Sigmoid colon (tissue), 4 donors: ENCODE data around the gene GCNT2.

Experiments
- EP300 ChIP-seq, 4 donors: sonication (generic); formaldehyde crosslinking; IDR thresholded peaks; one replicate each; pipeline ENCODE4 v1.6.1; 2017; ENCODE audit warnings: antibody characterized with exemption in 4 of 4
- POLR2A ChIP-seq, 2 donors: fragments of 450-650 bp; IDR thresholded peaks; one replicate each; pipeline ENCODE4 v1.6.1; 2016; ENCODE audit warnings: antibody characterized with exemption in 2 of 2, mild to moderate bottlenecking in 2 of 2, moderate library complexity in 2 of 2
- POLR2AphosphoS5 ChIP-seq, 4 donors: sonication (generic); formaldehyde crosslinking; IDR thresholded peaks; one replicate each; pipeline ENCODE4 v1.6.1; 2017; ENCODE audit warnings: antibody characterized with exemption in 4 of 4
- TF ChIP-seq, protein P1 (sequence below), 4 experiments: fragments of 450-650 bp in 3 of 4; fragments of 200-600 bp in 1 of 4; IDR thresholded peaks; one replicate each; pipeline ENCODE4 v1.5.1; 2016 to 2019; ENCODE audit warnings: antibody characterized with exemption in 4 of 4, mild to moderate bottlenecking in 3 of 4, moderate library complexity in 2 of 4

DNA sequence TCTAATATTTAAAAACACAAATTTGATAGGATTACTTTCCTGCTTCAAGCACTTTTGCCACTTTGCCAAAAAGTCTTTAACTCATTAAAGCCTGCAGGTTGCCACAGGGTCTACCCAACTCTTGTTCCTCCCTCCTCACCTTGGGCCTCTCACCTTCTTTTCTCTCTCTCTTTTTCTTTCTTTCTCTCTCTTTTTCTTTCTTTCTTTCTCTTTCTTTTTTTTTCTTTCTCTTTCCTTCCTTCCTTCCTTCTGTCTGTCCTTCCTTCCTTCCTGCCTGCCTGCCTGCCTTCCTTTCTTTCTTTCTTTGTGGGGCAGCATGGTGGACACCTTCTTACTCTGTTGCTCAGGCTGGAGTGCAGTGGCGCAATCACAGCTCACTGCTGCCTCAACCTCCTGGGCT lies 123.1 kb downstream of the GCNT2 start:
- TF ChIP-seq EP300 (IDR thresholded peaks at IDR 0.05) (no peak), POLR2AphosphoS5 (IDR thresholded peaks at IDR 0.05) (no peak), POLR2A (IDR thresholded peaks at IDR 0.05) (no peak)
- TF ChIP-seq, protein P1, sequence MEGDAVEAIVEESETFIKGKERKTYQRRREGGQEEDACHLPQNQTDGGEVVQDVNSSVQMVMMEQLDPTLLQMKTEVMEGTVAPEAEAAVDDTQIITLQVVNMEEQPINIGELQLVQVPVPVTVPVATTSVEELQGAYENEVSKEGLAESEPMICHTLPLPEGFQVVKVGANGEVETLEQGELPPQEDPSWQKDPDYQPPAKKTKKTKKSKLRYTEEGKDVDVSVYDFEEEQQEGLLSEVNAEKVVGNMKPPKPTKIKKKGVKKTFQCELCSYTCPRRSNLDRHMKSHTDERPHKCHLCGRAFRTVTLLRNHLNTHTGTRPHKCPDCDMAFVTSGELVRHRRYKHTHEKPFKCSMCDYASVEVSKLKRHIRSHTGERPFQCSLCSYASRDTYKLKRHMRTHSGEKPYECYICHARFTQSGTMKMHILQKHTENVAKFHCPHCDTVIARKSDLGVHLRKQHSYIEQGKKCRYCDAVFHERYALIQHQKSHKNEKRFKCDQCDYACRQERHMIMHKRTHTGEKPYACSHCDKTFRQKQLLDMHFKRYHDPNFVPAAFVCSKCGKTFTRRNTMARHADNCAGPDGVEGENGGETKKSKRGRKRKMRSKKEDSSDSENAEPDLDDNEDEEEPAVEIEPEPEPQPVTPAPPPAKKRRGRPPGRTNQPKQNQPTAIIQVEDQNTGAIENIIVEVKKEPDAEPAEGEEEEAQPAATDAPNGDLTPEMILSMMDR (IDR thresholded peaks at IDR 0.05) = no peak
